Smooth muscle cell (in vitro differentiated cells): ENCODE results near the gene PRDM16. TPM values are rescaled to one million over a fixed set of nuclear protein-coding genes. Genes with fewer than 3 reads are reported as not detected.

Experiments
- DNase-seq: peaks from one replicate; lab custom pipeline; 2025; ENCODE audit not compliant: unreplicated experiment; lab: John Stamatoyannopoulos, UW
- H2AFZ ChIP-seq: fragments of 200-600 bp; sonication (generic); 2 replicates; pipeline ENCODE4 v1.6.0; 2016; ENCODE audit warnings: antibody characterized with exemption, low read depth, mild to moderate bottlenecking
- H3F3A ChIP-seq: fragments of 200-600 bp; sonication (generic); 2 replicates; pipeline ENCODE4 v1.6.0; 2017; ENCODE audit warnings: antibody characterized with exemption, low read depth
- H3K27ac ChIP-seq: fragments of 200-600 bp; sonication (generic); 2 replicates; pipeline ENCODE4 v1.5.1; 2016; ENCODE audit warnings: low read depth, mild to moderate bottlenecking
- H3K27me3 ChIP-seq: fragments of 200-600 bp; sonication (generic); 2 replicates; pipeline ENCODE4 v1.6.1; 2016; ENCODE audit warnings: low read depth, mild to moderate bottlenecking
- H3K36me3 ChIP-seq: fragments of 200-600 bp; sonication (generic); 2 replicates; pipeline ENCODE4 v1.5.1; 2016; ENCODE audit warnings: low read depth
- H3K4me1 ChIP-seq: fragments of 200-600 bp; sonication (generic); 2 replicates; pipeline ENCODE4 v1.5.1; 2016; ENCODE audit warnings: low read depth
- H3K4me2 ChIP-seq: fragments of 200-600 bp; sonication (generic); 2 replicates; pipeline ENCODE4 v1.6.0; 2016; ENCODE audit warnings: mild to moderate bottlenecking
- H3K4me3 ChIP-seq: fragments of 200-600 bp; sonication (generic); 2 replicates; pipeline ENCODE4 v1.5.1; 2016; ENCODE audit warnings: mild to moderate bottlenecking
- H3K79me2 ChIP-seq: fragments of 200-600 bp; sonication (generic); 2 replicates; pipeline ENCODE4 v1.6.0; 2016; ENCODE audit warnings: low read depth, mild to moderate bottlenecking
- H3K9ac ChIP-seq: fragments of 200-600 bp; sonication (generic); 2 replicates; pipeline ENCODE4 v1.6.0; 2016; ENCODE audit warnings: low read depth
- H3K9me3 ChIP-seq: fragments of 200-600 bp; sonication (generic); replicated peaks from 2 replicates; pipeline ENCODE4 v1.5.1; 2016; ENCODE audit warnings: low read depth
- H4K20me1 ChIP-seq: fragments of 200-600 bp; sonication (generic); 2 replicates; pipeline ENCODE4 v1.6.0; 2016; ENCODE audit warnings: low read depth
- CTCF ChIP-seq: fragments of 200-600 bp; sonication (generic); IDR thresholded peaks from 2 replicates; pipeline ENCODE4 v1.5.1; 2017; ENCODE audit warnings: borderline replicate concordance, mild to moderate bottlenecking, antibody characterized with exemption; ENCODE audit not compliant: insufficient read depth, poor library complexity, severe bottlenecking
- WGBS: methylation state at CpG from one replicate; pipeline ENCODE4 v1.1.7; 2016; ENCODE audit warnings: low lambda C conversion rate; 5-methylcytosine and 5-hydroxymethylcytosine counted together
- polyA plus RNA-seq: library from polyadenylated mRNA; unstranded; fragments of >200 nt; fragmentation: Nextera tagmentation; extraction: Ambion mirVana; gene quantifications from 2 replicates; pipeline ENCODE4 v1.2.1, GENCODE V29; 2016
- total RNA-seq: library from RNA; depleted of rRNA; stranded (reverse); fragments of >200 nt; gene quantifications from 2 replicates; pipeline ENCODE4 v1.2.3, GENCODE V29; 2014

The PRDM16 gene
- total and polyA plus RNA-seq, 2 experiments from 2014 or later = 0.72 to 1.3 TPM

- Histone ChIP-seq H3K27ac (peak overlapping the region; percentile 22), H3K79me2 (no peaks in the 10 kb centered on the region), H3K4me2 (peak overlapping the region; percentile 67), H3K4me3 (no peak overlapping the region), H4K20me1 (no peaks in the 10 kb centered on the region), H3K4me1 (peaks cover 3% of the 10 kb centered on the region), H3K9me3 (no peaks in the 10 kb centered on the region), H3F3A (no peaks in the 10 kb centered on the region), H3K27me3 (no peaks in the 10 kb centered on the region), H3K9ac (no peak overlapping the region), H2AFZ (no peak overlapping the region), H3K36me3 (no peaks in the 10 kb centered on the region)
- WGBS = 44% methylated on average over 22 of the region's 22 CpGs
- TF ChIP-seq CTCF = no peak
- DNase-seq = peak; percentile 17
These were observed 117.5 kb downstream of the PRDM16 start for GRCh38 chr1:3186526-3186921.

GRCh38 chr1:3187415-3188149 is 118.6 kb downstream of the PRDM16 start:
- Histone ChIP-seq H3F3A (no peaks in the 10 kb centered on the region), H3K9ac (no peak overlapping the region), H3K79me2 (no peaks in the 10 kb centered on the region), H3K27me3 (no peaks in the 10 kb centered on the region), H4K20me1 (no peaks in the 10 kb centered on the region), H3K27ac (no peak overlapping the region), H3K4me2 (no peak overlapping the region), H2AFZ (no peak overlapping the region), H3K9me3 (no peaks in the 10 kb centered on the region), H3K36me3 (no peaks in the 10 kb centered on the region), H3K4me3 (no peak overlapping the region), H3K4me1 (peaks cover 3% of the 10 kb centered on the region)
- WGBS = 96% methylated on average over 21 of the region's 21 CpGs
- no peak for DNase-seq
- no peak for TF ChIP-seq CTCF

GRCh38 chr1:3188150-3188971 is 119.4 kb downstream of the PRDM16 start:
- no peak overlapping the region for H3K27ac ChIP-seq
- H3K79me2 ChIP-seq = no peaks in the 10 kb centered on the region
- H3K9me3 ChIP-seq = no peaks in the 10 kb centered on the region
- WGBS = 90% methylated on average over 34 of the region's 34 CpGs
- TF ChIP-seq CTCF = no peak
- no peak overlapping the region for H3K4me3 ChIP-seq
- DNase-seq = no peak
- no peaks in the 10 kb centered on the region for H4K20me1 ChIP-seq
- no peaks in the 10 kb centered on the region for H3K36me3 ChIP-seq
- no peak overlapping the region for H3K9ac ChIP-seq
- no peaks in the 10 kb centered on the region for H3F3A ChIP-seq
- H2AFZ ChIP-seq = no peak overlapping the region
- no peaks in the 10 kb centered on the region for H3K27me3 ChIP-seq
- no peak overlapping the region for H3K4me2 ChIP-seq
- H3K4me1 ChIP-seq = peaks cover 3% of the 10 kb centered on the region
